Midbrain (tissue), 1 donor: ENCODE data around the gene PIEZO1.
"Not testable (repeated sequence)": the region's sequence is repeated elsewhere in the genome, so short reads cannot be mapped to it uniquely, and the experiment has no call there.

Experiments
- DNase-seq: peaks from one replicate; lab custom pipeline; 2025; lab: John Stamatoyannopoulos, UW

PIEZO1 gene

DNA sequence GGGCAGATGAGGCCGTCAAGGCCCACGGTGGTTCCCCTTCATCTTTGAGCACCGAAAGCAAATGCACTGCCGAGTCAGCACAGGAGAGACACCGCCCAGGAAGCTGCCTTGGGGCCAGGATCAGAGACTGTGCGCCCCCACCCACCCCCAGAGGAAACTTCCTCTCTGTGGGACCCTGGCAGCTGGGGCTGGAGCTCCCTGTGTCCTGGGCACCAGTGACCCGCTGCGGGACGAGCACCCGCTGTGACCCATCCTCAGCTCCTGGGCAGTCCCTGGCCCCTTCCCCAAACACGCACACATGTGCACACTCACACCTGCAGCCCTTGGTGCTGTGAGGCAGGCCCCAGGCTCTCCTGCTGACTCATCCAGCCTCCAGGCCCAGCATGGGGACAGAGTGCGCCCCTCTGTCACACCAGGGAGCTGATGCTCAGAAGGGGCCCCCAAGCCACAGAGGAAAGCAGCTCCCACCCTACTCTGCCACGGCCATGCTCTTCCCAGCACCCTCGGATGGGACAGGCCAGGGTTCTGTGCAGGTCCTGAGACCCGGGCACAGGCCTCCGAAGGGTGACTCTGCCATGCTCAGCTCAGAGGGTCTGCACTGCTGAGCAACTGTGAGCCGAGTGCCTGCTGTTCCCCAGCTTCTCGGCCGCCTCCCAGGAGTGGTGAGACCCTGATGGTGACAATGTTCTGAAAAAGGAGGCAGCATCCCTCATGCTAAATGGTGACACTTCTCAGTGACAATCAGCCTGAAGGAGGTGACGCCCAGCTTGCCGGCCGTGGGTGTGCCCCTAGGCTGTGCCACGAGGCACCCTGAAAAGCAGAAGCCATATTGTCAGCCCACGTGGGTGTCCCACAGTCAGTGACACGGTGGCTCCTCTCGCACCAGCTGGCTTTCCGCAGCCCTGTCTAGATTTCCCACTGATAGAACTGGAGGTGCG is 3.6 kb downstream of the PIEZO1 start:
- DNase-seq = no peak

DNA sequence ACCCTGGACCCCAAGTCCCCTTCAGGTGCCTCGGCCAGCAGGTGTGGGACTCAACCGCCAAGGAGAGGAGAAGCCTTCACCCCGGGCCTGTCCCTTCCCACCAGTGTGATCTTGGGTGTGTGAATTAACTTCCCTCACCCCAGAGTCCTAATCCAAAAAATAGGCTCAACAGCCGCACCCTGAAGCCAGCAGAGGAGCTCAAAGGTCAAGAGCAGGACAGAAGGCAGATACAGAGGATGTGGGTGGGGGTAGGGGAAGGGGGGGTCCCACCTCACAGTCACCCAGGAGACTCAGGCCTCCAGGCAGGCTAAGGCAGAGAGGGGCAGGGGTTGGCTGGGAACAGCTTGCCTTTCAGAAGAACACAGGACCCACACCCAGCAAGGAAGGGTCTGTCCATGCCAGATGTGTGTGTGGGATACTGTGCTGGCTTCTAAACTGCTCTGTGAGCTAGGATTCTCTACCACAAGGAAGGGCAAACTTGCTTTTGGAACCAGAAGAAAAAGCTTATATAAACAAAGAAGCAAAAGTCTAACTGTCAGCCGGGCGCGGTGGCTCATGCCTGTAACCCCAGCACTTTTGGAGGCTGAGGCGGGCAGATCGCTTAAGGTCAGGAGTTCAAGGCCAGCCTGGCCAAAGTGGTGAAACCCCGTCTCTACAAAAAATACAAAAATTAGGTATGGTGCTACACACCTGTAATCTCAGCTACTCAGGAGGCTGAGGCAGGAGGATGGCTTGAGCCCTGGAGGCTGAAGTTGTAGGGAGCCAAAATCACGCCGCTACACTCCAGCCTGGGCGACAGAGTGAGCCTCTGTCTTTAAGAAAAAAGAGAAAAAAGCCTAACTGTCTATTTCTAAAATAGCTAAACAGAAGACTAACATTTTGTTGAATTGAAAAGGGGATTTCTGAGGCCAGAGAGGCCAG is 4.6 kb downstream of the PIEZO1 start:
- no peak for DNase-seq

DNA sequence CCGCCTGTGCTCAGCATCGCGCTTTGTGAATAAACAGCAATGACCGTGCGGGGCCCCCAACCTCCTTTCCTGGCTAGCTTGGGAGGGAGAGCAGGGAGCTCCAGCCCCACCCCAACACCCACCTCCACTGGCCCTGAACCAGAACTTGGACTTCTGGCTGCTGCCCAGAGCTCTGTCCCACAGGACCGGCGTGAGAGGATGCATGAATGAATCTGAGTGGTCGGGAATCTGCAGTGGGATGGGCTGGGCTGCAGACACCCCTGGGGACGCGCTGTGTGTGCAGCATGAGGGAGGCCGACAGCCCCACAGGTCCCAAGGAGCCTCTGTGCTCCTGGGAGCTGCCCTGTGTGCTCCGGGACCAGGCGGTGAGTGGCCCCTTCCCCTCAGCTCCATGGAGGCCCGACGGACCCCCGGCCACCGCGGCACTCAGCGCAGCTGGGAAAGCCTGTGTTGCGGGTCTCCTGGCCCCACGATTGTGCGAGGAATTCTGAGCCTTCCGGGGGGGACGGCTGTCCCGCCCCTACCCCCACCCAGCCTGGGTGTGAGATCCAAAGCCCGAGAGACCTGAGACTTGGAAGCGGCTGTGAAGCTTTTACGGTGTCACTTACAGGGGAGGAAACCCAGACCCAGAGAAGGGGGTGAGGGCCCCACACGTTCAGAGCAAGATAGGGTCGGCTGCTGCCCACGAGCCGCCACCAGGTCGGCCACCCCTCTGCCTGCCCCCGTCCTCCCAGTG is 5.4 kb downstream of the PIEZO1 start:
- no peak for DNase-seq

DNA sequence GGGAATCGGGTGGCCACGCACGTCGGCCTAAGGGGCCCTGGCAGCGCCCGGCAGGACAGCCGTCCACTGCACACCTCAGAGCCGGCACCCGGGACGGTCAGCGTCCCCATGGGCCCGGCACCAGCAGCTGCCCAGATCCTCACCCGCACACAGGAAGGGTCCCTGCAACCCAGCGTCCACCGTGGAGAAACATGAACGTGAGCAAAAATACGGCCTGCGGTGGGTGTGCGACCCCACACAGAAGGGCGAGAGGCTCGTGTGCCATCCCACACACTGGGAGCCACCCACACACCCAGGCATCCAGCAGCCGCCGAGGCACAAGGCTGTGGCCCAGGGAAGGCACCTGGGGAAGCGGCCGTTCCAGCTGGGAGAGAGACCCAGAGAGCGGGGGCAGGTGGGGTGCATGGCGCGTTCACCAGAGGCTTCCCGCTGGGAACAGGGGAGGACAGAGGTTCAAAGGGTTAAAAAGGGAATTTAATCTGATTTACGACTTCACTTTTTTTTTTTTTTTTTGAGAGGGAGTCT is 6.4 kb downstream of the PIEZO1 start:
- DNase-seq = no peak

DNA sequence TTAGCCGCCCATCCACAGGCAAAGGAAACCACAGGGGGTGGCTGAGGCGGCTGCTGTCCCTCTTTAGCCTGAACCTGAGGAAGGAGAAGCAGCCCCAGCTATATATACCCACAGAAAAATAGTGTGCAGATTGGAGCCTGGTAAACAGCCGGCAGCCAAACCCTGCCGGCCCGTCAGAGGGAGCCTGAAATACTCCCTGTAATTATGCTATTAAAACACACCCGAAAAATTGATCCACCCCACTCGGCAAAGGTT is 6.8 kb downstream of the PIEZO1 start:
- no peak for DNase-seq

DNA sequence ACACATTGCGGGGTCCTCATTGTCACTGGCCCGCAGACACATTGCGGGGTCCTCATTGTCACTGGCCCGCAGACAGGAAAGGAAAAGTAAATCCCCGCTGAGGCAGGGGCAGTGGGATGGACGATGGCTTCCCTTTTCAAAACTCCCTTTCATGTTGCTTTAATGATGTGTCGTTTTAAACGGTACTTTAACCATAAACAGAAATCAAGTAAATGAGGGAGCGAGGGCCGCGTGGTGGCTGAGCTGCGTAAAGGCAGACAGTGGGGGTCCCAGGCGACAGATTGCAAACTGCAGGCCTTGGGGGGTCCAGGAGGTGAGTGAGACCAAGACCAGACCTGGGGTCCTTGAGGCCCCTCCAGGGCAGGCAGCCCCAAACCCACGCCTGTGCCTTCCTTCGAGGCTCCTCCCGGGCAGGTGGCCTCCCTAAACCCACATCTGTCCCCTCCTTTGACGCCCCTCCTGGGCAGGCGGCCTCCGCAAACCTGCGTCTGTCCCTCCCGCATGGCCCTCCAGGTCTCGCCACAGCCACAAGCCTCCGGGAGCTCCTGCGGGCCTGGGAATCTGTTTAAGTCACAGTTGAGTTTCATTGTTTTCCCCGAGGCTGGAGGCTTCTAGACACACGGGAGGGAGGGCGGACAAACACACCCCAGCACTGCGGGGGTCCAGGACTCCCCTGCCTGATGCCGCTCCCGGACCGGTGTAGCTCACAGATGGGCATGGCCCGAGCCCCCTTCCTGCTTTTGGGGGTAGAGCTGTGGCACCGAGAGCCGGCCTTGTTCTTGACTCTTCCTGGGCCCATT is 7.3 kb downstream of the PIEZO1 start:
- DNase-seq = no peak

DNA sequence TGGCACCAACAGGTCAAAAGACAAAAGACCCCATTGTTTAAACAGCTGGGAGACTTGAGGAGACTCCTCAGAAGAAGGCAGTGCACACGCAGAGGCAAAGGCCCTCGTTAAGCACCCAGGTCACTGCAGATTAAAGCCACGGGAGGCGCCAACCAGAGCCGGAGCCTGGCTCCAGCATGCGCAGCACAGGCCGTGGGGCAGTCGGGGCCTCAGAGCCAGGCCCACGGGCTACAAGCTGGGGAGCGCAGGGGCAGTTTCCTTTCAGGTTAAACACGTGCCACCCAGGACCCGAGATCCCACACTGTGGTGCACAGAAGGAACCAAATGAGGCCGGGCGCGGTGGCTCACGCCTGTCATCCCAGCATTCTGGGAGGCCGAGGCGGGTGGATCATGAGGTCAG is 9.2 kb downstream of the PIEZO1 start:
- DNase-seq = no peak

DNA sequence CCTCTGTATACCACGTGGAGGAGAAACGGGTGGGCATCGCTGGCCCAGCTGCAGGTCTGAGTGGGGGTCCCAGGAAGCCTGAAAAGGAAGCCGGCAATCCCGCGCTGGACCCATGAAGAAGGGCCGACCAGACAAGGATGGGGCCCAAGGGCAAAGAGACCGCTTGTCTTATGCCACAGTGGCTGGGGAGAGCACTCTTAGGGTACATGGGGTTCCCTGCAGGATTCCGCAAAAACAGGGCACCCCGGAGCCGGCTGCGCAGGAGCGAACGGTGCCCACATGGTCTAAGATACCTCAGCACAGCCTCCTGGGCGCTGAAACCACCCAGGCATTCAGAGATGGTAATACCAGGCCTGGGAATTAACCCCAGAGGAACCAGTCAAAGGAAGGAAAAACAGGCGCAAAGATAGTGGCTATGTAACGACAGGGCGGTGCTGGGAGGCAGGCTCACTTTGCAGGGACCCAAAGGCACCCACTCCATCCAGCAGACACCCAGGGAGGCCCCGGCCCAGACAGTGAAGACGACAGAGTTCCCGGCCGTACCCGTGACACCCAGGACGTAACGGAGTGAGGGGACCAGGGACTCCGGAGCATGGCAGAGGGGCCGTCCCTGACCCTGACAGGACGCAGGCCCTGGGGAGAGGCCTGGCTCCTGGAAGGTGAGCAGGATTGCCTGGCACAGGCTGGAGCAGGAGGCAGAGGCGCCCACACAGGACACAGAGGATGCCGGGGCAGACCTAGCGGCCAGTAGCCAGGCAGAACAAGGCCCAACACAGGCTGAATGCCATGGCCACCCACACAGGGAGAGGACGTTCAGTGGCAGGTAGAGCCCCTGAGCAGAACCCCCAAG is 10.3 kb downstream of the PIEZO1 start:
- no peak for DNase-seq

DNA sequence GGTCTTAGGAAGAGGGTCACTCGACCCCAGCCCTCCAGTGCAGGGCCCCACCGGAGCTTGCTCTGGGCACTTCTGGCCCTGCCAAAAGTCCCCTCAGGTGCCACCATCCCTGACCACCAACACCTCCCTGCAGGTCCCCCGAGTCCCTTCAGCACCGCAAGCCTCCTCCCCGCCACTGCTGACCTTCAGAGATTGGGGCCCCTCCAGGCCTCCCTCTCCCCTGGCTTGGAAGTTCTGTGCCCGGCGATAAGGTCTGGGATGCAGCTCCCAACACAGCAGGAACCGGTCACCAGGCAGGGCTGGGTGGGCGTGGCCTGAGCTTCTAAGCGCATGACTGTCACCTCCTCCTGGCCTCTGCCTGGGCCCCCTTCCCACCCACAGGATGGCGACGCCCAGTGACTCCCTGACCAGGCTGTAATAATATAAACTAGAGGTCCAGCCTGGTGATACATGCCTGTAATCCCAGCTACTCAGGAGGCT is 11.2 kb downstream of the PIEZO1 start:
- DNase-seq = no peak

DNA sequence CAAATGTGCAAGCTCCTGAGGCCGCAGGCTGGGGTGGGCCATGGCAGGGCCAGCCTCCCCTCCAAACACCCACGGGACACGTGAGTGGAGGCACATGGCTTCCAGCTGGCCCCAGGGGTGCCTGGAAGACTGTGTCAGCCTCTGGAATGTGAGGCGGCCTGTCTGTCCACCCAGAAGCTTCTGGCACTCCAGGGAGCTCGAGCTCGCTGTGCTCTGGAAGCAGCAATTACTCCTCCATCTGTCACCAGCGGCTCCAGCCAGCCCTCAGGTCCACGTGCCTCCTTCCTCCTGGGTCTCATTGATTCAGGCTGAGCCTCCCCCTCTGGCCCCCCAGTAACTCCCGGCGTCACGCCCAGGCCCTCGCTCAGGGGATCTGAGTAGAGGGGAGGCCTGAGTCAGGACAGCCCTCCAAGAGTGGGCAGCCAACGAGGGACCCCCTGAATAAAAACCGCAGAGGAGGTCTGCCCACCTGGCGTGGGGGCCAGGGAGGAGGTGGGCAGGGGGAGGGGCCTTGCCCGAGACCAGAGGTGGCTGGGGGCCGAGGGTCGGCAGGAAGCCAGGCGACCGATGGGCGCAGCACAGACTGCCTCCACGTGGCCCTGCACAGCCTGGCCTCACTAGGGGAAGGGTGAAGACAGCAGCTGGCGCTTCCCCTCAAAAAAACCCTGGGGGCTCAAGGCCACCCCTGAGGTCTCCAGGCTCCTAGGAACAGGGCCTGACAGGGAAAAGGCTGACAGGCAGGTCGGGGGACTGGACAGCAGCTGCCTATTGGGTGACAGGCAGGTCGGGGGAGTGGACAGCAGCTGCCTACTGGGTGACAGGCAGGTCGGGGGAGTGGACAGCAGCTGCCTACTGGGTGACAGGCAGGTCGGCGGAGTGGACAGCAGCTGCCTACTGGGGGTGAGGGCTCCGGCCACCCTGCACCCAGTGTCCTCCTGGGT is 11.9 kb downstream of the PIEZO1 start:
- peak; percentile 32 for DNase-seq

DNA sequence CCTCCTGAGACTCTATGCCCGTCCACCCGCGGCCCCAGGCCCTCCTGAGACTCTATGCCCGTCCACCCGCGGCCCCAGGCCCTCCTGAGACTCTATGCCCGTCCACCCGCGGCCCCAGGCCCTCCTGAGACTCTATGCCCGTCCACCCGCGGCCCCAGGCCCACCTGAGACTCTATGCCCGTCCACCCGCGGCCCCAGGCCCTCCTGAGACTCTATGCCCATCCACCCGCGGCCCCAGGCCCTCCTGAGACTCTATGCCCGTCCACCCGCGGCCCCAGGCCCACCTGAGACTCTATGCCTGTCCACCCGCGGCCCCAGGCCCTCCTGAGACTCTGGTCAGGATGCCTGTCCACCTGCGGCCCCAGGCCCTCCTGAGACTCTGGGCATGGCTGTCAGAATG is 13.2 kb downstream of the PIEZO1 start:
- DNase-seq = not testable (repeated sequence)

DNA sequence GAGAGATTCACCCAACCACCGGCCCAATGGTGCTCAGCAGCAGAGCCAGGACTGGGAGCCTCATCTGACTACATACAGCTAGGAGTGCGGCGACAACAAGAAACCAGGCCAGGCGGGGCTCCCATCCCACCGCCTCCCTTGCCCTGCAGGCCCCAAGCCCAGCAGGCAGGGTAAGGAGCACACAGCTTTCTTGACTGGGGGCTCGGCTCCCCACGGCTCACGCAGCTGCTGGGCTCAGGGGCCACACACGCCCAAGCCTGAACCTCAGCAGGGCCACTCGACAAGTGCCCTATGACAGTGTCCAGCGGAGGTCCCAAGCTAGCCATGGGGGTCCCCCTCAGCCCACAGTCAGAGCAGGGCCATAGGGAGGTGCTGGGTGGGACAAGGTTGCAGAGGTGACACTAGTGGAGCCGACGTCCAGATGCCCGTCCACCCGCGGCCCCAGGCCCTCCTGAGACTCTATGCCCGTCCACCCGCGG is 13.7 kb downstream of the PIEZO1 start:
- DNase-seq = no peak

DNA sequence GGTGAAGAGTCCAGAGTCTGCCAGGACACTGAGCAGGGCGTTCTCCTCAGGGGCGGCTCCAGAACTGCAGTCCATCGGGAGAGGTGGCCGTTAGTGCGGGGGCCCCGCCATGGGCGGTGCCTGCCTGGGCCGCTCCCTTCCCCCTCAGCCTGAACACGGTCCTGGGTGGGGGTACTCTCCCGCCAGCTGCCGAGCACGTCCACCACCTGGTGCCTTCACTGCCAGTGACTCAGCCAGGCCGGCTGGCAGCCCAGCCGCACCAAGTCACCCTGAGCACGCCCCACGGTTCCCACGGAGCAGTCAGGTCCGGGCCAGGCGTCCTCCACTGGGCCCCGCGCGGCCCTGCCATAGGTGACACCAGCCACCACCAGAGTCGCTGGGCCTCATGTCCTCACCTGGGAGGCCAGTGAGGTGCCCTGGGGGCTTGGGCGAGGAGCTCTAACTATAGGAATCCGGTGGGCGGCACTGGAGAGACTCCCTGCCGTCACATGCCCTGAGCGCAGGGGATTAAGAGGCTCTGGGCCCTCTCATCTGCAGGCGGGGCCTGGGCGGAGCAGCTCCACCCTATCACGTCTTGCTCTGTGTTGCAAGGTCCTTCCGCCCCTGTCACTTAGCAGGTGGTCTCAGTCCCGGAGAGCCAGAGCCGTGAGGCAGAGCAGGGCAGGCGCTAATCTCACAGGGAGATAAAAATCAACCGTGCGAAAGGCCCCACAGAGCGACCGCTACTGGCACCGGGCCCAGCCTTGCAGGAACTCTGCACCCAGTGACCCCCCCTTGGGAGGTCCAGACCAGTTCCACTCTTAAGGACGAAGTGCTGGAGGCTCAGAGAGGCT is 14.3 kb downstream of the PIEZO1 start:
- no peak for DNase-seq

DNA sequence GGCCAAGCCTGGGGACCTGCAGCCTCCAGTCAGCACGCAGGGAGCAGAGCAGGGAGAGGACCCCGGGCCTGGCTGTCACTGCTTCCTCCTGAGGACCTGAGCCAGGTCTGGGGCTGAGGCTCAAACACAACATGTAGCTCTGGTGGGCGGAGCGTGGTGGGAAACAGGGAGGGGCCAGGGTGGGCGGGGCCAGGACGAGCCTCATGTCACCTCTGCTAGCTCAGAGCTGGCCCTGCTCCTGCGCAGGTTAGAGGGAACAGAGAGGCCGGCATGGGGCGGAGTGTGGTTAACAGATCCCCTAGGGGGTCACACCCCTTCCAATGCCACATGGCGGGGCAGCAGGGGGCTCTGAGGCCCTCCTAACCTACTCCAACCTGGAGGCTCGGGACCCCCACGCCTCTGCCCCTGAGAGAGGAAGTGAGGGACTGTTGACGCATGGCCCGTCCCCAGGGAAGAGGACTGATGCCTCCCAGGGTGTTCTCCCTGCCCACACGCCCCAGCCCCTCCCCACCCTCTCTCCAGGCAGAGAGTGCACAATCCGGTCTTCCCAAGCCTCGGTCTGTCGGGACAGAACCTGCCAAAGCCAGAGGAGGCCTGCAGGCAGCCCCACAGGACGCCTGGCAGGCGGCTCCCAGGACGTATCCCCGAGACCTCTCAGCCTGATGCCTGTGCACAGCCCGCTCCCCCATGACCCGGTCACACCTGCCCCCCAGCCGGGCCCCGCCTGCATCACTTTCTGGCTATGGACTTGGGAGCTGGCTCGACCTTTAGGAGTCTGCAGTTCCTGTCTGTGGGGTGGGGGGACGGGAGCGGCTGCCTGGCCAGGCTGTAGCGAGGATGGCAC is 15.2 kb downstream of the PIEZO1 start:
- DNase-seq = no peak

DNA sequence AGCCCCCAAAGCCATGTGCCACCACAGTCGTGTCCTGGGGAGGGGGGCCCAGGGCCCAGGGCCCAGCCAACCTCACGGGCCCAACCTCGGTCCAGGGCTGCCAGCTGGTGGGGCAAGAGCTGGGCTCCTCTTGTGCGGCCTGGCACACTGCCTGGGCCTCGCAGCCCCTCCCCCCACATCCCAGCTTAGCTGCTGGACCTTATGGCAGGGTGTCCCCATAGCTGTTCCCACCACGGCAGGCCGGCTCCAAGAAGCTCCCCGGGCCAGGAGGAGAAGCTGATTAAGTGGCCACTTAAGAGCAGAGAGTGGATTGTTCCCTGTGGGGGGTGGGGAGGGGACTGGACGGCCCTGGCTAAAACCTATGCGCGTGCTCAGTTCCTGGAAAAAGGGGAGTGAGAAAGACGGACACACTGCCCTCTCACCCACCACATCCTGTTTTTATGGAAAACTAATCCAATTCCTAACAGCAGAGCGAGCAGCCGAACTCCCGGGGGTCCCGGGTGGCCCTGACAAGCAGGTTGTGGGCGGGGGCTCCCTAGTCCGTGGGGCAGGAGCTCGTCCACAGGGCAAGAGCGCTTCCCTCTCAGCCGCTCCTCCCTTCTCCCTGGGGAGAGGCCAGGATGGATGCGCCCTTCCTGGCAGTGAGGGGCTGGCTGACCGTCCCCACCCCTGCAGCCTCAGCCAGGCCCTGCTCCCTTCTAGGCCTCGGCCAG is 16.8 kb downstream of the PIEZO1 start:
- peak; percentile 41 for DNase-seq

DNA sequence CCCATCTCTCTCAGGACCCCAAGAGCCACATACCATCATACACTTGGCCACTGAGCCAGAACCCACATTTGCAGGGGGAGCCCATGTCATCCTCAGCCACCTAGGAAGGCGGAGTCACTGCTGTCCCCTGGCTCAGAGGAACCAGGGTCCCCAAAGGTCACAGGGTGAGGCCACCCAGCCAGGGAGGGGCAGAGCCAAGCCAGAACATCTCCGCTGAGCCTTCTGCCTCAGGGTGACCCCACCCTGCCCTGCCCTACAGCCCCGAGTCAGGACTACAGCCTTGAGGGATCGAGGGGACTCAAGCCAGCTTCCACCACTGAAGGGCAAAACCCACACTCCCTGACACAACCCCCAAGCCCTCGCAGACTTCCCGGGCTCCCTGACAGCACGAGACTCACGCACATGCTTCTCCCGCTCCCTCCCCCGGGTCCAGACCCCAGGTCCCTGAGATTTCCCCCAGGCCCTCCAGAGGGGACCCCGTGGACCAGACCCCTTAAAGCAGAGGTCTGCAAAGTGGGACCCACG is 17.4 kb downstream of the PIEZO1 start:
- DNase-seq = no peak
